Left ventricle myocardium inferior (tissue), 1 donor: ENCODE measurements around the gene AAK1. TPM values are rescaled to one million over a fixed set of nuclear protein-coding genes. Genes with fewer than 3 reads are reported as not detected.

Experiments
- DNase-seq: peaks from one replicate; pipeline ENCODE4 v3.0.0-alpha.2; 2020
- H3K27ac ChIP-seq: fragments of 200-600 bp; replicated peaks from 2 replicates; pipeline ENCODE4 v1.8.0; 2021
- H3K27me3 ChIP-seq: fragments of 200-600 bp; 2 replicates; pipeline ENCODE4 v1.8.0; 2021; ENCODE audit warnings: low read depth
- H3K36me3 ChIP-seq: fragments of 200-600 bp; 2 replicates; pipeline ENCODE4 v1.8.0; 2021
- H3K4me1 ChIP-seq: fragments of 200-600 bp; 2 replicates; pipeline ENCODE4 v1.8.0; 2021
- H3K4me3 ChIP-seq: fragments of 200-600 bp; 2 replicates; pipeline ENCODE4 v1.8.0; 2021; ENCODE audit warnings: mild to moderate bottlenecking, moderate library complexity
- H3K9me3 ChIP-seq: fragments of 200-600 bp; replicated peaks from 2 replicates; pipeline ENCODE4 v1.8.0; 2021
- CTCF ChIP-seq: fragments of 200-600 bp; IDR thresholded peaks from 2 replicates; pipeline ENCODE4 v1.8.0; 2021; ENCODE audit warnings: antibody characterized with exemption, mild to moderate bottlenecking, borderline replicate concordance
- intact Hi-C: fragments of 100-400 bp; cut with micrococcal nuclease; formaldehyde crosslinking; loops from one replicate; pipeline ENCODE4 v1.11.0; 2022
- total RNA-seq: library from RNA; stranded (reverse); fragmentation: NEBNext Ultra II Directional; extraction: Animal tissue kit (Norgen Biotek cat#: 25700); gene quantifications from one replicate; pipeline ENCODE4 v1.2.1, GENCODE V29; 2021
- donor health status: DM: no; HTN: yes; CAD: no; lungs with severe emphysema.

Gene AAK1
- total RNA-seq, 1 donor from 2014 or later = 133 TPM

- H3K4me3 ChIP-seq = no peak overlapping the region
- peaks cover 7% of the 10 kb centered on the region for H3K36me3 ChIP-seq
- DNase-seq = no peak
- H3K27ac ChIP-seq = no peak overlapping the region
- peaks cover 50% of the 10 kb centered on the region for H3K4me1 ChIP-seq
- intact Hi-C loops = no loop called here
- no peaks in the 10 kb centered on the region for H3K27me3 ChIP-seq
- no peaks in the 10 kb centered on the region for H3K9me3 ChIP-seq
- no peak for TF ChIP-seq CTCF
Observed at GRCh38 chr2:69597105-69597504, 46.4 kb downstream of the AAK1 start.

GRCh38 chr2:69594341-69594740 is 49.2 kb downstream of the AAK1 start:
- Histone ChIP-seq H3K4me1 (peaks cover 53% of the 10 kb centered on the region), H3K9me3 (no peaks in the 10 kb centered on the region), H3K27ac (peak overlapping the region; percentile 31), H3K4me3 (no peak overlapping the region), H3K36me3 (peaks cover 3% of the 10 kb centered on the region), H3K27me3 (no peaks in the 10 kb centered on the region)
- DNase-seq = no peak
- intact Hi-C loops = no loop called here
- no peak for TF ChIP-seq CTCF

GRCh38 chr2:69592511-69592910 is 51.0 kb downstream of the AAK1 start:
- intact Hi-C loops = no loop called here
- Histone ChIP-seq H3K27ac (peak overlapping the region; percentile 88), H3K9me3 (no peaks in the 10 kb centered on the region), H3K36me3 (peaks cover 3% of the 10 kb centered on the region), H3K27me3 (no peaks in the 10 kb centered on the region), H3K4me3 (no peak overlapping the region), H3K4me1 (peaks cover 66% of the 10 kb centered on the region)
- no peak for DNase-seq
- TF ChIP-seq CTCF = no peak

- DNase-seq = no peak
- intact Hi-C loops = no loop called here
- no peak for TF ChIP-seq CTCF
Observed at GRCh38 chr2:69589973-69590652, 53.4 kb downstream of the AAK1 start.

GRCh38 chr2:69588945-69589344 is 54.6 kb downstream of the AAK1 start:
- intact Hi-C loops = no loop called here
- no peak overlapping the region for H3K4me3 ChIP-seq
- no peak for TF ChIP-seq CTCF
- no peak for DNase-seq
- no peaks in the 10 kb centered on the region for H3K27me3 ChIP-seq
- no peaks in the 10 kb centered on the region for H3K9me3 ChIP-seq
- H3K4me1 ChIP-seq = peaks cover 84% of the 10 kb centered on the region
- peak overlapping the region; percentile 88 for H3K27ac ChIP-seq
- no peaks in the 10 kb centered on the region for H3K36me3 ChIP-seq

More at GRCh38 chr2:69589973-69590652, 53.4 kb downstream of the AAK1 start:
- H3K4me3 ChIP-seq = peak overlapping the region; percentile 16
- peaks cover 83% of the 10 kb centered on the region for H3K4me1 ChIP-seq
- H3K9me3 ChIP-seq = no peaks in the 10 kb centered on the region
- H3K27me3 ChIP-seq = no peaks in the 10 kb centered on the region
- peak overlapping the region; percentile 88 for H3K27ac ChIP-seq
- no peaks in the 10 kb centered on the region for H3K36me3 ChIP-seq
